IMR-90 (cell line): Measurements from ENCODE around the gene CMTR1. TPM values are rescaled to one million over a fixed set of nuclear protein-coding genes. Genes with fewer than 3 reads are reported as not detected.

Source experiments
- ATAC-seq: fragments of 200-7000 bp; cut with Tn5 transposase; 2 replicates; pipeline ENCODE4 v1.9.1; 2020; ENCODE audit warnings: low read depth, mild to moderate bottlenecking, moderate library complexity
- BruUV-seq: library from RNA; stranded (reverse); fragments of 400-500 nt; replicated peaks from 2 replicates; lab custom pipeline; 2021; lab: Mats Ljungman, UMichigan
- CTCF ChIA-PET: fragments of 300-600 bp; formaldehyde crosslinking; extraction: SDS; loops from one replicate; lab custom pipeline; 2021; ENCODE audit warnings: antibody characterized with exemption; lab: Yijun Ruan, JAX
- POLR2A ChIA-PET: fragments of 300-600 bp; sonication (Branson Sonifier 250); formaldehyde crosslinking; loops from one replicate; lab custom pipeline; 2022; ENCODE audit warnings: antibody characterized with exemption; ENCODE audit not compliant: unreplicated experiment; lab: Charles Lee
- DNase-seq: peaks from one replicate; pipeline ENCODE4 v3.0.0; 2013
- H2AFZ ChIP-seq: replicated peaks from 2 replicates; pipeline ENCODE3; 2013; ENCODE audit warnings: low read length, mild to moderate bottlenecking; ENCODE audit not compliant: poor library complexity
- H2AK5ac ChIP-seq: 2 replicates; pipeline ENCODE4 v1.6.1; 2013; ENCODE audit warnings: low read depth, low read length, inconsistent platforms
- H2AK9ac ChIP-seq: replicated peaks from 2 replicates; pipeline ENCODE3; 2013; ENCODE audit warnings: mild to moderate bottlenecking, low read depth, low read length, moderate library complexity; ENCODE audit not compliant: poor library complexity
- H2BK120ac ChIP-seq: 2 replicates; pipeline ENCODE4 v1.6.1; 2013; ENCODE audit warnings: low read depth, low read length, inconsistent platforms
- H2BK15ac ChIP-seq: 3 replicates; pipeline ENCODE4 v1.6.1; 2013; ENCODE audit warnings: low read depth, low read length, inconsistent platforms
- H2BK20ac ChIP-seq: 2 replicates; pipeline ENCODE4 v1.6.1; 2013; ENCODE audit warnings: low read depth, mild to moderate bottlenecking, inconsistent platforms, low read length, moderate library complexity
- H2BK5ac ChIP-seq: 2 replicates; pipeline ENCODE4 v1.6.1; 2013; ENCODE audit warnings: mild to moderate bottlenecking, low read depth, low read length, inconsistent platforms; ENCODE audit not compliant: poor library complexity, severe bottlenecking
- H3K14ac ChIP-seq: replicated peaks from 2 replicates; pipeline ENCODE4 v1.6.1; 2013; ENCODE audit warnings: low read depth, low read length, inconsistent platforms
- H3K18ac ChIP-seq: 2 replicates; pipeline ENCODE4 v1.6.1; 2013; ENCODE audit warnings: low read depth, low read length, control low read depth
- H3K23ac ChIP-seq: 2 replicates; pipeline ENCODE4 v1.6.1; 2013; ENCODE audit warnings: low read depth, low read length, inconsistent platforms
- H3K27ac ChIP-seq: 2 replicates; pipeline ENCODE4 v1.5.1; 2013; ENCODE audit warnings: mild to moderate bottlenecking, control low read depth, low read length; ENCODE audit not compliant: insufficient read depth
- H3K27me3 ChIP-seq: 2 replicates; pipeline ENCODE4 v1.6.1; 2013; ENCODE audit warnings: low read length; ENCODE audit not compliant: control insufficient read depth, insufficient read depth
- H3K36me3 ChIP-seq: 2 replicates; pipeline ENCODE4 v1.6.1; 2013; ENCODE audit warnings: low read length, mixed read lengths; ENCODE audit not compliant: control insufficient read depth, insufficient read depth
- H3K4ac ChIP-seq: 2 replicates; pipeline ENCODE4 v1.6.1; 2013; ENCODE audit warnings: low read depth, low read length, inconsistent platforms
- H3K4me1 ChIP-seq: 2 replicates; pipeline ENCODE4 v1.6.1; 2013; ENCODE audit warnings: low read length, mixed read lengths; ENCODE audit not compliant: control insufficient read depth, insufficient read depth
- H3K4me2 ChIP-seq: 2 replicates; pipeline ENCODE4 v1.6.1; 2013; ENCODE audit warnings: low read depth, mild to moderate bottlenecking, control low read depth, low read length, moderate library complexity
- H3K4me3 ChIP-seq: 2 replicates; pipeline ENCODE4 v1.5.1; 2013; ENCODE audit warnings: low read depth, mild to moderate bottlenecking, control low read depth, low read length, moderate library complexity; ENCODE audit not compliant: insufficient read depth
- H3K56ac ChIP-seq: 2 replicates; pipeline ENCODE4 v1.6.1; 2013; ENCODE audit warnings: low read length, inconsistent platforms; ENCODE audit not compliant: insufficient read depth; ENCODE audit errors: extremely low read depth
- H3K79me1 ChIP-seq, 2 experiments: 2 replicates each; pipeline ENCODE4 v1.6.1; 2013; ENCODE audit warnings: low read length in 2 of 2, inconsistent platforms in 1 of 2, low read depth in 1 of 2
- H3K9ac ChIP-seq: 2 replicates; pipeline ENCODE4 v1.6.1; 2013; ENCODE audit warnings: low read depth, low read length, control low read depth
- H3K9me1 ChIP-seq: 2 replicates; pipeline ENCODE4 v1.6.1; 2013; ENCODE audit warnings: low read length, inconsistent platforms; ENCODE audit not compliant: insufficient read depth
- H3K9me3 ChIP-seq: 2 replicates; pipeline ENCODE4 v1.6.1; 2013; ENCODE audit warnings: low read length; ENCODE audit not compliant: control insufficient read depth, insufficient read depth
- H4K20me1 ChIP-seq: 2 replicates; pipeline ENCODE4 v1.6.1; 2013; ENCODE audit warnings: low read length, inconsistent platforms; ENCODE audit not compliant: insufficient read depth
- H4K5ac ChIP-seq: 2 replicates; pipeline ENCODE4 v1.6.1; 2013; ENCODE audit warnings: mild to moderate bottlenecking, low read depth, low read length, control low read depth
- H4K8ac ChIP-seq, 2 experiments: 2 replicates each; pipeline ENCODE4 v1.6.1; 2013; ENCODE audit warnings: low read depth in 2 of 2, low read length in 2 of 2, control low read depth in 1 of 2, inconsistent platforms in 1 of 2
- H4K91ac ChIP-seq: 2 replicates; pipeline ENCODE4 v1.6.1; 2013; ENCODE audit warnings: low read depth, low read length, inconsistent platforms; ENCODE audit not compliant: insufficient read depth
- NFE2L2 ChIP-seq: fragments of 150-350 bp; IDR thresholded peaks from 2 replicates; pipeline ENCODE4 v1.6.1; 2016; ENCODE audit warnings: low read depth, mild to moderate bottlenecking, low read length
- RAD21 ChIP-seq: IDR thresholded peaks from 2 replicates; pipeline ENCODE4 v1.6.1; 2012; ENCODE audit warnings: low read length, improper control_type of control experiment
- WGBS, 2 experiments: methylation state at CpG; one replicate each; pipeline versions ENCODE4 v1.1.5 to v1.1.7; 2013; ENCODE audit warnings: missing lambda C conversion rate in 2 of 2; ENCODE audit not compliant: insufficient read length in 1 of 2; ENCODE audit errors: extremely low coverage in 2 of 2; 5-methylcytosine and 5-hydroxymethylcytosine counted together
- dilution Hi-C: fragments of 300-500 bp; cut with HindIII; formaldehyde crosslinking; loops from one replicate; pipeline ENCODE4 v1.14.3; 2018; ENCODE audit warnings: low sequenced_read_pairs; ENCODE audit not compliant: unreplicated experiment
- in situ Hi-C: fragments of 300-500 bp; cut with MboI; formaldehyde crosslinking; loops from 3 replicates; pipeline ENCODE4 v1.14.3; 2019; ENCODE audit warnings: low sequenced_read_pairs, inconsistent platforms, mixed read lengths
- intact Hi-C: fragments of 100-400 bp; cut with micrococcal nuclease; formaldehyde crosslinking; loops from 2 replicates; pipeline ENCODE4 v1.10.0; 2022
- polyA plus RNA-seq, 3 experiments: library from polyadenylated mRNA; depleted of rRNA; stranded (reverse); fragments of >200 nt; gene quantifications; 2 replicates each; pipeline ENCODE4 v1.2.3, GENCODE V29; 2012; ENCODE audit warnings: low replicate concordance in 1 of 3
- total RNA-seq: library from RNA; depleted of rRNA; stranded (reverse); fragments of >200 nt; gene quantifications from 2 replicates; pipeline ENCODE4 v1.2.3, GENCODE V29; 2012

CMTR1 gene
- total and polyA plus RNA-seq, 2 of the 4 experiments (the other 2 are of a cell fraction): 22.6 to 30.1 TPM

- Histone ChIP-seq H4K91ac (no peak overlapping the region), H3K36me3 (no peaks in the 10 kb centered on the region), H3K14ac (no peak overlapping the region), H3K27me3 (no peaks in the 10 kb centered on the region), H2BK5ac (no peak overlapping the region), H4K5ac (no peak overlapping the region), H4K8ac (no peak overlapping the region), H3K56ac (no peak overlapping the region), H3K79me1 (peaks cover 0 to 33% of the 10 kb centered on the region in 2 experiments), H2AK5ac (no peak overlapping the region), H2BK120ac (no peak overlapping the region), H3K9ac (no peak overlapping the region), H2AFZ (no peak overlapping the region), H2BK20ac (no peak overlapping the region), H3K4me3 (no peak overlapping the region), H3K23ac (no peak overlapping the region), H3K9me1 (peaks cover 6% of the 10 kb centered on the region), H4K20me1 (peaks cover 6% of the 10 kb centered on the region), H2BK15ac (no peak overlapping the region), H3K18ac (no peak overlapping the region), H3K4ac (no peak overlapping the region), H3K27ac (no peak overlapping the region), H3K4me2 (no peak overlapping the region), H3K4me1 (no peaks in the 10 kb centered on the region), H3K9me3 (no peaks in the 10 kb centered on the region), H2AK9ac (no peak overlapping the region)
- TF ChIP-seq NFE2L2 (no peak), RAD21 (no peak)
- dilution Hi-C loops: no loop called here
- ATAC-seq (no peak), DNase-seq (no peak)
- CTCF ChIA-PET: interaction anchor here (1.1 kb wide), 2 partner anchors 8 to 73 kb away, joined by 4 to 5 read pairs; partner anchors contain the start of gene CCDC167
- intact Hi-C loops: loop anchor here (10.0 kb wide), 1 partner anchor 512 kb away; no protein-coding TSS in a partner anchor
- POLR2A ChIA-PET: no interaction called here
- in situ Hi-C loops: no loop called here
- WGBS, 2 experiments: no CpG with 5 or more reads among the region's 9 CpGs
- BruUV-seq: no TSS peak
These were observed 59.4 kb downstream of the CMTR1 start for GRCh38 chr6:37492236-37492972.
